SU-DHL-6 (cell line): Measurements from ENCODE around the gene PCSK2.

Experiments used
- H2AFZ ChIP-seq: fragments of 200-600 bp; sonication (generic); 2 replicates; pipeline ENCODE4 v1.6.1; 2014; ENCODE audit warnings: low read depth, mild to moderate bottlenecking, moderate library complexity, mixed read lengths, antibody characterized with exemption, low read length; ENCODE audit not compliant: severe bottlenecking
- H3F3A ChIP-seq: fragments of 200-600 bp; shearing (Covaris generic); 2 replicates; pipeline ENCODE4 v1.6.0; 2016; ENCODE audit warnings: antibody characterized with exemption, mild to moderate bottlenecking; ENCODE audit not compliant: insufficient read depth
- H3K27ac ChIP-seq: fragments of 200-600 bp; sonication (generic); 2 replicates; pipeline ENCODE4 v1.5.1; 2016; ENCODE audit warnings: low read depth, mild to moderate bottlenecking, low read length, moderate library complexity, mixed read lengths
- H3K27me3 ChIP-seq: fragments of 200-600 bp; sonication (generic), shearing (Covaris generic); 2 replicates; pipeline ENCODE4 v1.6.0; 2014; ENCODE audit warnings: mild to moderate bottlenecking, low read length
- H3K36me3 ChIP-seq: fragments of 200-600 bp; sonication (generic); 2 replicates; pipeline ENCODE4 v1.6.1; 2014; ENCODE audit warnings: mild to moderate bottlenecking, low read length, mixed read lengths
- H3K4me2 ChIP-seq: fragments of 300-600, 200-600 bp; shearing (Covaris generic), sonication (generic); 2 replicates; pipeline ENCODE4 v1.6.0; 2014; ENCODE audit warnings: low read length, low read depth, mild to moderate bottlenecking; ENCODE audit not compliant: poor library complexity, severe bottlenecking
- H3K4me3 ChIP-seq: fragments of 200-600 bp; sonication (generic); 2 replicates; pipeline ENCODE4 v1.5.1; 2014; ENCODE audit warnings: antibody characterized with exemption, low read length, mild to moderate bottlenecking, mixed read lengths; ENCODE audit not compliant: insufficient read depth, poor library complexity, severe bottlenecking
- H3K79me2 ChIP-seq: fragments of 200-600 bp; sonication (generic); 2 replicates; pipeline ENCODE4 v1.6.1; 2014; ENCODE audit warnings: mild to moderate bottlenecking, low read length, moderate library complexity; ENCODE audit not compliant: insufficient read depth
- H3K9ac ChIP-seq: fragments of 200-600 bp; sonication (generic); 2 replicates; pipeline ENCODE4 v1.7.0; 2014; ENCODE audit warnings: mild to moderate bottlenecking, low read length
- H3K9me2 ChIP-seq: fragments of 200-600 bp; sonication (generic); replicated peaks from 2 replicates; pipeline ENCODE4 v1.6.1; 2014; ENCODE audit warnings: low read length; ENCODE audit not compliant: insufficient read depth
- H3K9me3 ChIP-seq: fragments of 200-600 bp; sonication (generic); 2 replicates; pipeline ENCODE4 v1.6.1; 2014; ENCODE audit warnings: low read length, mixed read lengths; ENCODE audit not compliant: insufficient read depth
- H4K20me1 ChIP-seq: fragments of 200-600 bp; sonication (generic); 2 replicates; pipeline ENCODE4 v1.6.1; 2014; ENCODE audit warnings: low read depth, mild to moderate bottlenecking, antibody characterized with exemption, low read length, moderate library complexity, mixed read lengths
- EZH2phosphoT487 ChIP-seq: fragments of 200-600 bp; sonication (generic), shearing (Covaris generic); conservative IDR thresholded peaks from 2 replicates; pipeline ENCODE4 v1.6.1; 2018; ENCODE audit warnings: mild to moderate bottlenecking, antibody characterized with exemption, low read length, moderate library complexity, mixed read lengths
- TF ChIP-seq, protein P1 (sequence below): fragments of 200-600 bp; sonication (generic); IDR thresholded peaks from one replicate; pipeline ENCODE4 v1.5.1; 2017; ENCODE audit warnings: antibody characterized with exemption, mild to moderate bottlenecking, low read length, moderate library complexity; ENCODE audit not compliant: insufficient read depth, poor library complexity, severe bottlenecking

Gene PCSK2

DNA sequence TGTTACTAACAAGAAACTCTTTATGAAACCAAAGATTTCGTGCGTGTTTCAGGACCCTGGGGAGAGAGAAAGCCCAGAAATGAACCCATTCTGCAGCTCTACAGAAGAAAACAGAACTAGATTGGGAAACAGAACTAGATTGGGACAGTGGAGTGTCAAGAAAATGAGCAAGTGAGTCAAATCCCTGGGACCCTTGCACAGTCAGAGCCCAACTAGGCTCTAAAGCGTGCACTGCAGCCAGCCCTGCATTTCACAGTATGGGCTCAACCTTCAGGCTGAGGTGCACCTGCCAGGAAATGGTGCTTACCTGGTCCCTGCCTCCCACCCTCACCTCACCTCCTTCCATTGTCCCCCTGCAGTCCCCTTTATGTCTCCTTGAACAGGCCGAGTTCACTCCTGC, 264.6 kb downstream of the PCSK2 start:
- no peak overlapping the region for H3K27ac ChIP-seq
- no peak overlapping the region for H3K4me2 ChIP-seq
- TF ChIP-seq EZH2phosphoT487: no peak
- TF ChIP-seq, protein P1, sequence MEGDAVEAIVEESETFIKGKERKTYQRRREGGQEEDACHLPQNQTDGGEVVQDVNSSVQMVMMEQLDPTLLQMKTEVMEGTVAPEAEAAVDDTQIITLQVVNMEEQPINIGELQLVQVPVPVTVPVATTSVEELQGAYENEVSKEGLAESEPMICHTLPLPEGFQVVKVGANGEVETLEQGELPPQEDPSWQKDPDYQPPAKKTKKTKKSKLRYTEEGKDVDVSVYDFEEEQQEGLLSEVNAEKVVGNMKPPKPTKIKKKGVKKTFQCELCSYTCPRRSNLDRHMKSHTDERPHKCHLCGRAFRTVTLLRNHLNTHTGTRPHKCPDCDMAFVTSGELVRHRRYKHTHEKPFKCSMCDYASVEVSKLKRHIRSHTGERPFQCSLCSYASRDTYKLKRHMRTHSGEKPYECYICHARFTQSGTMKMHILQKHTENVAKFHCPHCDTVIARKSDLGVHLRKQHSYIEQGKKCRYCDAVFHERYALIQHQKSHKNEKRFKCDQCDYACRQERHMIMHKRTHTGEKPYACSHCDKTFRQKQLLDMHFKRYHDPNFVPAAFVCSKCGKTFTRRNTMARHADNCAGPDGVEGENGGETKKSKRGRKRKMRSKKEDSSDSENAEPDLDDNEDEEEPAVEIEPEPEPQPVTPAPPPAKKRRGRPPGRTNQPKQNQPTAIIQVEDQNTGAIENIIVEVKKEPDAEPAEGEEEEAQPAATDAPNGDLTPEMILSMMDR: no peak
- H3K9me3 ChIP-seq: no peaks in the 10 kb centered on the region
- H4K20me1 ChIP-seq: no peaks in the 10 kb centered on the region
- no peaks in the 10 kb centered on the region for H3K36me3 ChIP-seq
- no peak overlapping the region for H3K9ac ChIP-seq
- no peaks in the 10 kb centered on the region for H3F3A ChIP-seq
- no peak overlapping the region for H3K4me3 ChIP-seq
- no peaks in the 10 kb centered on the region for H3K27me3 ChIP-seq
- H3K79me2 ChIP-seq: no peaks in the 10 kb centered on the region
- no peaks in the 10 kb centered on the region for H3K9me2 ChIP-seq
- H2AFZ ChIP-seq: no peak overlapping the region

DNA sequence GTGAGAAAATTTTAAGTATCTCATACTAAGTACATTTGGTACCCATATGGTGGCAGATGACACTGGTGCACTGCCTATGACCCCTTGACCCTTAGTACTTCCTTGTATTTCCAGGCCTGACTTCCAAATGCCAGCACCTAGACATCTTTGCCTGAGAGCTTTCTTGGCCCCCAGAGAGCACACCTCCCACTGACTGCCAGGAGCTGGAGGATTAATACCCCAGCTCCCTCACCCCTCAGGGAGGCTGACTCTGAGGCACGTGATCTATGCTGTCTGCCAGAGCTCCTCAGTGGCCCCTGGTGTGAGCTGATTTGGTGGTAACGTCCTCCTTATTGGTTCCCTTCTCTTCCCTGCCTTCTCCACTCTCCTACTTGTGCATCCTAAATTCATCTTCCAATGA, 266.3 kb downstream of the PCSK2 start:
- Histone ChIP-seq H3K9me3 (no peaks in the 10 kb centered on the region), H3K36me3 (no peaks in the 10 kb centered on the region), H3K27me3 (no peaks in the 10 kb centered on the region), H3F3A (no peaks in the 10 kb centered on the region), H4K20me1 (no peaks in the 10 kb centered on the region), H3K9ac (no peak overlapping the region), H3K4me2 (no peak overlapping the region), H3K9me2 (no peaks in the 10 kb centered on the region), H3K4me3 (no peak overlapping the region), H3K27ac (no peak overlapping the region), H3K79me2 (no peaks in the 10 kb centered on the region), H2AFZ (no peak overlapping the region)
- TF ChIP-seq EZH2phosphoT487: no peak
- TF ChIP-seq, protein P1: no peak

DNA sequence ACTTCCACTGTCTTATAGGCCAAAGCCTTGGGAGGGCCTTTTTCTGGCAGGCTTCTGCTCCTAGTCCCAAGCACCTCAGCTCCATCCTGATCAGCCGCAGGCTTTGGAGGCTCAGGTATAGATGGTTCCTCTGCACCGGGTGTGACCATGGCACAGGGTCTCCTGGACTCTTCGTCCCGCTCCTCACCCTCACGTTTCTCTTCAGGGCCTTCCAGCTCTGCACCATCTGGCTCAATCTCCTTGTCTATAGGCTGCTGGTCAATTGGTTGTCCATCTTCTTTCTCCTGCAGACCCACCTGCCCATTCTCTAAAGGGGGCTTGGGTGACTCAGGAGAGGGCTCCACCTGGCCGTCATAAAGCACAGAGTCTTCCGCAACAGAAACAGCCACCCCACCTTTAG, 267.4 kb downstream of the PCSK2 start:
- H3K79me2 ChIP-seq: no peaks in the 10 kb centered on the region
- H3K27ac ChIP-seq: no peak overlapping the region
- H2AFZ ChIP-seq: no peak overlapping the region
- H3K4me3 ChIP-seq: no peak overlapping the region
- no peaks in the 10 kb centered on the region for H3K9me3 ChIP-seq
- H3K4me2 ChIP-seq: no peak overlapping the region
- no peak overlapping the region for H3K9ac ChIP-seq
- TF ChIP-seq, protein P1: no peak
- TF ChIP-seq EZH2phosphoT487: no peak
- no peaks in the 10 kb centered on the region for H3K27me3 ChIP-seq
- no peaks in the 10 kb centered on the region for H4K20me1 ChIP-seq
- no peaks in the 10 kb centered on the region for H3K36me3 ChIP-seq
- no peaks in the 10 kb centered on the region for H3K9me2 ChIP-seq
- H3F3A ChIP-seq: no peaks in the 10 kb centered on the region
